Astrocyte of the spinal cord (primary cell): Measurements from ENCODE around the gene MFAP2.

Experiments
- DNase-seq: peaks from one replicate; pipeline ENCODE4 v3.0.0; 2011; ENCODE audit warnings: low read depth, low spot score
- H3K4me3 ChIP-seq: 2 replicates; pipeline ENCODE4 v1.5.1; 2011; ENCODE audit warnings: low read depth, mild to moderate bottlenecking, low read length, moderate library complexity
- in situ Hi-C: cut with HindIII; loops from 2 replicates; pipeline ENCODE4 v1.10.0; 2017; ENCODE audit warnings: low sequenced_read_pairs
- TF ChIP-seq, protein P1 (sequence below): IDR thresholded peaks from 2 replicates; pipeline ENCODE4 v1.5.1; 2012; ENCODE audit warnings: low read depth, mild to moderate bottlenecking, low read length, inconsistent platforms

MFAP2 gene

DNA sequence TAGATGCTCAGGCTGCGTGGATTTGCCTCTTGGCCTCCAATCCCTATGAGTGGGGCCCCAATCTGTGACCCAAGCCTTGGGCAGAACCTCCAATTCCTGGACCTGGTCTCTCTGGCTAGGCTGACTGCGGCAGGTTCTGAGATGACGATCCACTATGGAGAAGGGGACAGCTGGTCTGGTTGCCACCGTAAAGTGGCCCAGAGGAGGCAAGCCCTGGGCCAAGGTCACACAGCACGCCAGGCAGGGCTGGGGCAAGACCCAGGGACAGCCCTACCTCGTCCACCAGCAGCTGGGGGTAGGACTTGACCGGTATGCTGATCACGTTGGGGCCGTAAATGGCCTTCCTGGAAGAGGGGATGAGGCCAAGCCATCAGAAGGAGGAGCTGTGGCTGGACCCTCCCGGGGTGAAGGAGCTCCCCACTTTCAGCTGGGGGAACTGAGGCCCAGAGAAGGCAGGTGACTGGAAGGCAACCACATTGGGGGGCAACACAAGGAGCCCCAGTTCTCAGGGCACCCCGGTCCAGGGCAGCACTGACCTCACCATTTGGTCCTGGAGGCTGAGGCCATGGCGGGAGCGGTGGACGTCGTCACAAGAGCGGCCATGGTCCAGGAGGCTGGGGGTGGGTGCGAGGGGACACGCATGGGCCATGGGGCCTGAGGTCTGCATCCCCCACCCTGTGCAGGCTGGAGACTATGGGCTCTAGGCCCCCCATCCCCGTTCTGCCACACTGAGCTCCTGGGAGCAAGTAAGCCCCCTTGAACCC is 21.5 kb upstream of the MFAP2 start:
- H3K4me3 ChIP-seq: no peak overlapping the region
- DNase-seq: no peak
- TF ChIP-seq, protein P1, sequence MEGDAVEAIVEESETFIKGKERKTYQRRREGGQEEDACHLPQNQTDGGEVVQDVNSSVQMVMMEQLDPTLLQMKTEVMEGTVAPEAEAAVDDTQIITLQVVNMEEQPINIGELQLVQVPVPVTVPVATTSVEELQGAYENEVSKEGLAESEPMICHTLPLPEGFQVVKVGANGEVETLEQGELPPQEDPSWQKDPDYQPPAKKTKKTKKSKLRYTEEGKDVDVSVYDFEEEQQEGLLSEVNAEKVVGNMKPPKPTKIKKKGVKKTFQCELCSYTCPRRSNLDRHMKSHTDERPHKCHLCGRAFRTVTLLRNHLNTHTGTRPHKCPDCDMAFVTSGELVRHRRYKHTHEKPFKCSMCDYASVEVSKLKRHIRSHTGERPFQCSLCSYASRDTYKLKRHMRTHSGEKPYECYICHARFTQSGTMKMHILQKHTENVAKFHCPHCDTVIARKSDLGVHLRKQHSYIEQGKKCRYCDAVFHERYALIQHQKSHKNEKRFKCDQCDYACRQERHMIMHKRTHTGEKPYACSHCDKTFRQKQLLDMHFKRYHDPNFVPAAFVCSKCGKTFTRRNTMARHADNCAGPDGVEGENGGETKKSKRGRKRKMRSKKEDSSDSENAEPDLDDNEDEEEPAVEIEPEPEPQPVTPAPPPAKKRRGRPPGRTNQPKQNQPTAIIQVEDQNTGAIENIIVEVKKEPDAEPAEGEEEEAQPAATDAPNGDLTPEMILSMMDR: no peak
- in situ Hi-C loops: no loop called here

GRCh38 chr1:16999863-17000262 is 19.4 kb upstream of the MFAP2 start:
- no peak overlapping the region for H3K4me3 ChIP-seq
- no peak for DNase-seq
- TF ChIP-seq, protein P1: no peak
- in situ Hi-C loops: no loop called here

DNA sequence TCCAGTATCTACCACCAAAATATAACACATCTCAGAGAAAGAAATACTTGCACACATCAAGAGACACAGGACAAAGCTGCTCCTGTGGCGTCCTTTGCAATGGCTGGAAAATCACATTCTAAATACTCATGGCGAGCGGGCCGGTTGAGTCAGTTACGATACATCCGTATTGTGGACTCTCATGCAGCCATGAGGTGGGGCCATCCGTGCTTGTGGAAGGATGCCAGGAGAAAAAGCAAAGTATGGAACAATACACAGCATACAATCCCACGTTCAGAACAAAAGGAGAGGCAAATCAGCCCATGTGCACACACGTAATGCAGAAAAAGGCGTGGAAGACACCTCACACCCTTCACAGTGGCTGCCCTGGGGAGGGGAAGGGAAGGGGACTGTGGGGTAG is 18.2 kb upstream of the MFAP2 start:
- in situ Hi-C loops: no loop called here
- TF ChIP-seq, protein P1: no peak
- no peak overlapping the region for H3K4me3 ChIP-seq
- DNase-seq: peak; percentile 44

- TF ChIP-seq, protein P1: no peak
- no peak for DNase-seq
- in situ Hi-C loops: no loop called here
- H3K4me3 ChIP-seq: no peak overlapping the region
Observed at GRCh38 chr1:16996845-16997244, 16.4 kb upstream of the MFAP2 start.

DNA sequence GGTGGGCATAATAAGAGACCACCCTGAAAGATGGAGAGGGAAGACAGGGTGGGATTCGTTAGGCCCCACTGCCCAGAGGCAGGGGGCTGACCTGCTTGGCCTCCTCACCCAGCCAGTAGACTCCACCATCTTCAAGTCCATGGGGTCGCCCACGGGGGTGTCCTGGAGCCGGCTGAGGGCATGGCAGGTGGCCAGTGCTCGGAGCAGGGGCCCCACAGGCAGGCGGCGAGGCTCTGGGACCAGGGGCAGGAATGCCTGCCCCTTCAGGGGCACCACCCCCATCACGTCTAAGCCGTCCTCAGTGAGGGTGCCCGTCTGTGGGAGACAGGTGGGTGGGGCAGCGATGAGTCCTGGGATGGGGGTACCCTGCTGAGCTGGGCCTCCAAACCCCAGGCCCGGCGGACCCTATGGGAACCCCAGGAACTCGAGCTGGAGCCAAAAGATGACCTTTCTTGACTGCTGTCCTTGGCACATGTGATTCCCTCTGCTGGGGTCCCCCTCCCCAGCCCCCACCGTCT is 13.2 kb upstream of the MFAP2 start:
- in situ Hi-C loops: no loop called here
- no peak overlapping the region for H3K4me3 ChIP-seq
- DNase-seq: no peak
- TF ChIP-seq, protein P1: no peak

- no peak for DNase-seq
- H3K4me3 ChIP-seq: no peak overlapping the region
- in situ Hi-C loops: no loop called here
- TF ChIP-seq, protein P1: no peak
Observed at GRCh38 chr1:16992675-16993074, 12.3 kb upstream of the MFAP2 start.
